ENCODE results near the gene CCNJL. TPM values are rescaled to one million over a fixed set of nuclear protein-coding genes. Genes with fewer than 3 reads are reported as not detected.

CCNJL gene
- total RNA-seq, 2 donors from 2014 or later: 0.26 to 0.66 TPM

DNA sequence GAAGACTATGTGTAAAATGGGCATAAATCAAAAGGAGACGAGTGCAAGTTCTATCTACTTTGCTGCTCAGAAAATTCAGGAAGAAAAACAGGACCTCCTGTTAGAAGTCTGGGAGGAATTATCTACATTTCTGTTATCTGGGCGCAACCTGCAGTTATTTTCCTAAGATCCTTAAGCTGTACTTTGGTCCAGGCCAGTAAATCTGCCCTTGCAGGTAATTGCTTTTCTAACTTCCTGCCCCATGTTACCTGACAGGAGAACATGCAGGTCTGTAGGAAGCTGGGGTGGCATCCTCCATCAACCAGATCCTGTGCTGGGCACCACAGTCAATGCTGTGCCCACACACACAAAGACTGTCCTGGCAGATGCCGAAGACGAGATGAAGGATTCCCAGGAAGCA, 5.7 kb downstream of the CCNJL start:
- H3K4me1 ChIP-seq: peaks cover 3% of the 10 kb centered on the region
- no peaks in the 10 kb centered on the region for H3K27me3 ChIP-seq
- no peaks in the 10 kb centered on the region for H3K9me3 ChIP-seq
- no peak for ATAC-seq
- H3K27ac ChIP-seq: no peak overlapping the region
- H3K36me3 ChIP-seq (replicated peaks in 1 of 2; ENCODE audit: insufficient read depth in 1 of 2, low read depth in 2 of 2): no peaks in the 10 kb centered on the region
- intact Hi-C loops (cut with DNase I): no loop called here
- WGBS, 2 donors: 61 to 70% methylated on average over 4 of the region's 4 CpGs
- H3K4me3 ChIP-seq: no peak overlapping the region
- TF ChIP-seq POLR2A (IDR thresholded peaks at IDR 0.05): no peak
- no peak for TF ChIP-seq CTCF (IDR thresholded peaks at IDR 0.05)
- DNase-seq: no peak

DNA sequence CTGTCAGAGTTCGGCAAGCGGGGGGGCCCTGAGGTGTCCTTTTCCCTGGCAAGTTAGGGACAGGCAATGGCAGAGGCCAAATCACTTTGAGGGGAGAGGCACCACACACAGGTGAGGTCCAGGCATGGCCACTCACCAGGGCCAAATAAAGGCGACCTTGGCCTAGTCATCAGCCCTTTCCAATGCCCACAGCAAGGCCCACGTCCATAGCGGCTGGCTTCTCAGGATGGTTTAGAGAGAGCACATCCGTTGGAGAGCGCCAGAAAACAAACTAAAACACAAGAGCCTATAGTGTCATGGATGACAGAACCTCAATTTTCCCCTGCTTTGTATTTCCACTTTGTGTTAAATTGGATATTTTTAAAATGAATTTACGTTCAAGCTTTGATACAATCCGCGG, 7.0 kb downstream of the CCNJL start:
- TF ChIP-seq CTCF (IDR thresholded peaks at IDR 0.05) (no peak), POLR2A (IDR thresholded peaks at IDR 0.05) (no peak)
- DNase-seq (no peak), ATAC-seq (no peak)
- Histone ChIP-seq H3K4me3 (no peak overlapping the region), H3K36me3 (replicated peaks in 1 of 2; ENCODE audit: insufficient read depth in 1 of 2, low read depth in 2 of 2) (no peaks in the 10 kb centered on the region), H3K9me3 (no peaks in the 10 kb centered on the region), H3K27ac (no peak overlapping the region), H3K4me1 (no peaks in the 10 kb centered on the region), H3K27me3 (no peaks in the 10 kb centered on the region)
- intact Hi-C loops (cut with DNase I): no loop called here
- WGBS, 2 donors: 87 to 88% methylated on average over 10 of the region's 10 CpGs

GRCh38 chr5:160303690-160304089, 8.7 kb downstream of the CCNJL start:
- Histone ChIP-seq H3K4me3 (no peak overlapping the region), H3K36me3 (replicated peaks in 1 of 2; ENCODE audit: insufficient read depth in 1 of 2, low read depth in 2 of 2) (no peaks in the 10 kb centered on the region), H3K9me3 (no peaks in the 10 kb centered on the region), H3K27me3 (no peaks in the 10 kb centered on the region), H3K27ac (no peak overlapping the region), H3K4me1 (no peaks in the 10 kb centered on the region)
- intact Hi-C loops (cut with DNase I): no loop called here
- ATAC-seq (no peak), DNase-seq (no peak)
- 54 to 63% methylated on average over 2 to 3 of the region's 3 CpGs for WGBS, 2 donors
- TF ChIP-seq POLR2A (IDR thresholded peaks at IDR 0.05) (no peak), CTCF (IDR thresholded peaks at IDR 0.05) (no peak)

DNA sequence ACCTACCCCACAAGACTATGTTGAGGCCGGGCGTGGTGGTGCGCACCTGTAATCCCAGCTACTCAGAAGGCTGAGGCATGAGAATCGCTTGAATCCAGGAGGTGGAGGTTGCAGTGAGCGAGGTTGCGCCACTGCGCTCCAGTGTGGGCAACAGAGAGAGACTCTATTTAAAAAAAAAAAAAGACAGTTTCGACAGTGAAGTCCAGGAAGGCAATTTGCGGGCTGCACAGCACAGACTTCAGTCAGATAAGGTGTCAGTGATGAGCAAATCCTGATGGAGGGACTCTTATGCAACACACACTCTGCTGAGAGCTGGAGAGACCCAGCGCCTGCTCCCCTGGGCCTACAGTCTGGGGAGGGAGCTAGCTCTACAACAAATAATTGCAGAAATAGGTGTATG, 14.2 kb downstream of the CCNJL start:
- no peaks in the 10 kb centered on the region for H3K4me1 ChIP-seq
- H3K36me3 ChIP-seq (replicated peaks in 1 of 2; ENCODE audit: insufficient read depth in 1 of 2, low read depth in 2 of 2): no peaks in the 10 kb centered on the region
- ATAC-seq: no peak
- no peak overlapping the region for H3K4me3 ChIP-seq
- H3K27me3 ChIP-seq: no peaks in the 10 kb centered on the region
- no peaks in the 10 kb centered on the region for H3K9me3 ChIP-seq
- WGBS, 2 donors: 88 to 90% methylated on average over 10 of the region's 10 CpGs
- DNase-seq: no peak
- H3K27ac ChIP-seq: no peak overlapping the region
- intact Hi-C loops (cut with DNase I): no loop called here
- no peak for TF ChIP-seq CTCF (IDR thresholded peaks at IDR 0.05)
- TF ChIP-seq POLR2A (IDR thresholded peaks at IDR 0.05): no peak

GRCh38 chr5:160297776-160298175, 14.6 kb downstream of the CCNJL start:
- Histone ChIP-seq H3K27me3 (no peaks in the 10 kb centered on the region), H3K4me3 (no peak overlapping the region), H3K9me3 (no peaks in the 10 kb centered on the region), H3K4me1 (no peaks in the 10 kb centered on the region), H3K27ac (no peak overlapping the region), H3K36me3 (replicated peaks in 1 of 2; ENCODE audit: insufficient read depth in 1 of 2, low read depth in 2 of 2) (no peaks in the 10 kb centered on the region)
- intact Hi-C loops (cut with DNase I): no loop called here
- no peak for DNase-seq
- ATAC-seq: no peak
- 63 to 69% methylated on average over 3 to 5 of the region's 5 CpGs for WGBS, 2 donors
- TF ChIP-seq POLR2A (IDR thresholded peaks at IDR 0.05): no peak
- no peak for TF ChIP-seq CTCF (IDR thresholded peaks at IDR 0.05)

All from body of pancreas (tissue), 4 donors.